GM12892 (cell line): ENCODE measurements around the gene ASCC1.

ENCODE experiments used
- DNase-seq: peaks from one replicate; pipeline ENCODE4 v3.0.0; 2011; ENCODE audit not compliant: insufficient read length
- FAIRE-seq: peaks from 2 replicates; lab custom pipeline; 2011; peaks lifted over from hg19 to GRCh38; lab: Jason Lieb, UNC
- POLR2A ChIP-seq: IDR thresholded peaks from 2 replicates; pipeline ENCODE4 v1.6.1; 2011; ENCODE audit warnings: low read depth, low read length, control low read depth
- POLR2AphosphoS5 ChIP-seq: IDR thresholded peaks from 2 replicates; pipeline ENCODE4 v1.6.1; 2011; ENCODE audit warnings: low read depth, low read length, control low read depth
- TAF1 ChIP-seq: IDR thresholded peaks from 2 replicates; pipeline ENCODE4 v1.6.1; 2011; ENCODE audit warnings: low read depth, mild to moderate bottlenecking, control low read depth, low read length, borderline replicate concordance

Gene ASCC1

DNA sequence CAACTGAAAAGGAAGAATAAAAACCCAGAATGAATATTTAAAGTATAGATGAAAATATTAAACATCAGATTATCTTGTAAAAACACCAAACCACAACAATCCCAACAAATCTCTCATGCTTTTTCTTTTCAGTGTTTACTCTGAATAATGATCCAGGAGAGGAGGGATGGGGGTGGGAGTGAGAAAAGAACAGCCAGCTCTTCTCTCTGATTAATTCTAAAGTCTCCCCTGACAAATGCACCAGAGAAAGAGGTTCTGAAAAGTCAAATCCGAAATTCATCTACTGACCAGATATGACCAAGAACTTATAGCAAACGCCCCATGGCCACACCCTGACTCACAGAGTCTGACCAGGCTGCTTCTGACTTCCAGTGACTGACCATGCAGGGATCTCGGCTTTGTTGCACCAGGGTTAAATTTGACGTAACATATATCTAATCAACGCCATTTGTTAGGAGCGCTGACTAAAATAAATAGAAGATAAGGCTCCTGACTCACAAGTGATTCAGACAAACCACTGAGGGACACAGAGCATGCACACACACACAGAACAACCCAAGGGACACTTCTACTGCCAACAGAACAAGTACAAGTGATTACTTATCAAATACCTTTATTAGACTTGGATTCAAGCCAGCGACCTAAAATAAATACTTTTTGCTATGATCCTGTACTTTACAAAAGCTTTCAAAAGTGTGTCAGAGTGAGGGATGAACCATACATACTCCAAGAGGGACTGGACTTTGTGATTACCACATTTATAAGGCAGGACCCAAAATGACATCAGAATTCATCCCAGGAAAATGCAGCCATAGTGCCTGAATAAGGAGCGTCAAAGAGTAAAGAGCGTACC is 118.4 kb downstream of the ASCC1 start:
- DNase-seq = no peak
- FAIRE-seq = no peak
- TF ChIP-seq POLR2A (no peak), POLR2AphosphoS5 (no peak), TAF1 (no peak)

DNA sequence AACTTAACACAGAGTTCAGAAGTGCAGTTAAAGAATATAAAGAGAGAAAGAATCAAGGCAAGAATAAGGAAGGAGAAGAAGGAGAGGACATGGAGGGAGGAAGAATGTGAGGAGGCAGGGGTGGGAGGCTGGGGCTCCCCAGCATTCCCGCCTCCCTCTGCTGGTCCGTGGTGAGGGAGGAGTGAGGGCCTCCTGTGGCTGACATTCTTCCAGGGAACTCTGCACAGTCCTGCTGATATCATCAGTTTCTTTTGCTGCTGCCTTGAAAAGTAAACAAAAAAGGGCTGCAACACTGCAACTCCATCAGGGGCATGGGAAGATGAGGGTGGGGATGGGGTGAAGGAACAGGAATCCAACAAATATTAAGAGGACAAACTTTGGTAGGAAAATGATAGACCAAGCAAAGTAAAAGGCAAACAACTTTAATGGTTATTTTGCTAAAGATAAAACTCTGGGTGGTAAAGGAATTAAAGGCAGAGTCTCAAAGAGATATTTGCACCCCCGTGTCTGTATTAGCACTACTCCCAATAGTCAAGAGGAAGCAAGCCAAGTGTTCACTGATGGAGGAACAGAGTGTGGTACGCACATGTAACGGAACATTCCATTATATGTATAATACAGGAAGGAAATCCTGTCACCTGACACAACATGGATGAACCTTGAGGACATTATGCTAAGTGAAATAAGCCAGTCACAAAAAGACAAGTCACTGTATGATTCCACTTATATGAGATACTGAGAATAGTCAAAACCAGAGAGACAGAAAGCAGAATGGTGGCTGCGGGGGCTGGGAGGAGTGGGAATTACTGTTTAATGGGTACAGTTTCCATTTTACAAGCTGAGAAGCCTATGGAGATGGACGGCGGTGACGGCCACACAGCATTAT is 119.7 kb downstream of the ASCC1 start:
- FAIRE-seq (no peak), DNase-seq (no peak)
- no peak for TF ChIP-seq POLR2A
- TF ChIP-seq POLR2AphosphoS5 = no peak
- no peak for TF ChIP-seq TAF1

DNA sequence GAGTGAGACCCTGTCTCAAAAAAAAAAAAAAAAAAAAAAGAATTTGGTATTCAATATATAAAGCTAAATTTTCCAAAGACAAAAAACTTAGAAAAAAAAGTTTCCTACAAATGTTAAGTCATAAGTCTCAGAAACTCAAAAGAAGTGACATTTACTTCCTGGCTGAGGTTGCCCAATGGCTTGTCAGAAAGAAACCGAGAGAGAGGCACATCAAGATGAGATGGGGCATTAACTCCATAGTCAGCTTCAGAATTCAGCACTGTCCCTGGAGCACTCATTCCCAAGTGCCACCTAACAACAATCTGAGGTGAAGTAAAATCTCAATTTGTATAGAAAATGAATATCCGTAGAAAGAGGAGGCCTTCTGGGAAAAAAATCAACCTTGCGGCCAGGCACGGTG is 120.9 kb downstream of the ASCC1 start:
- no peak for TF ChIP-seq POLR2A
- no peak for TF ChIP-seq TAF1
- TF ChIP-seq POLR2AphosphoS5 = no peak
- no peak for FAIRE-seq

DNA sequence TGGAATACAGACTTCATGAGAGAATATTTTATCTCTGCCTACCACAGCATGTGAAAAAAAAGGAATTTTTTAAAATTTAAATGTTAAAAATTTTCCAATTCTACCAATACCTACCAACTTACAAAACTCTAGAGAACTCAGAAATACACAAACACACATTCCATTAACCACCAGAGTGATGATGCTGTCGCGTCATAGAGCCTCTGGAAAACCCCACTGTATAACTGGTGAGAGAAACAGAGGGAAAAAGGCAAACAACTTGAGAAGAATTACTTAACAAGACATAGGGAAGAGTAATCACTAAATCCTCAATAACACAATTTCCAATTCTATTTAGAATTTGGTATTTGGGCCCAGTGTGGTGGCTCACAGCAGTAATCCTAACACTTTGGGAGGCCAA is 121.5 kb downstream of the ASCC1 start:
- FAIRE-seq (no peak), DNase-seq (no peak)
- TF ChIP-seq TAF1 = no peak
- TF ChIP-seq POLR2A = no peak
- no peak for TF ChIP-seq POLR2AphosphoS5

More for the DNA sequence above, 120.9 kb downstream of the ASCC1 start:
- no peak for DNase-seq

DNA sequence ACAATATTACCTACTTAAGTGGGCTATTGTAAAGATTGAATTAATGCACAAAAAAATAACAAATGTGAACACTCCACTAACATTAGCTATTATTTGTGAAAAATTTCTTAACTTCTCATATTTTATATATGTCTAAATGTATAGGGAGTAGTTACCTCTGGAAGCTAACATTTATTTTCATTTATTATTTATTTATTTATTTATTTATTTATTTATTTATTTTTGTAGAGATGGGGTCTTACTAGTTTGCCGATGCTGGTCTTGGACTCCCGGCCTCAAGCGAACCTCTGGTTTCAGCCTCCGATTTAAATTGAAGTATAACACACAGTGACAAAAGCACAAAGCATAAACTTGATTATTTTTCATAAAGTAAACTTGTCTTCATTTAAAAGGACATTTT is 122.6 kb downstream of the ASCC1 start:
- DNase-seq (no peak), FAIRE-seq (no peak)
- no peak for TF ChIP-seq POLR2A
- TF ChIP-seq POLR2AphosphoS5 = no peak
- no peak for TF ChIP-seq TAF1

DNA sequence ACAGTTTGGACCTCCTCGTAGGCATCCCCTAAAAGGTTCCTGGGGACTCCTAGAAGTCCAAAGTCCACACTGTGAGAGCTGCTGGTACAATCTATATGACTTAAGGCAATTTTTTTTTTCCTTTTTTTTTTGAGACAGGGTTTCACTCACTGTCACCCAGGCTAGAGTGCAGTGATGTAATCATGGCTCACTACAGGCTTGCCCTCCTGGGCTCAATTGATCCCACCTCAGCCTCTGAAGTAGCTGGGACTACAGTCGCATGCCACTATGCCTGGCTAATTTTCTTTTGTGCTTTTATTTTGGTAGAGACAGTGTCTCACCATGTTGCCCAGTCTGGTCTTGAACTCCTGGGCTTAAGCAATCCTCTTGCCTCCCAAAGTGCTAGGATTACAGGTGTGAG is 123.1 kb downstream of the ASCC1 start:
- DNase-seq (no peak), FAIRE-seq (no peak)
- TF ChIP-seq POLR2A (no peak), POLR2AphosphoS5 (no peak), TAF1 (no peak)

DNA sequence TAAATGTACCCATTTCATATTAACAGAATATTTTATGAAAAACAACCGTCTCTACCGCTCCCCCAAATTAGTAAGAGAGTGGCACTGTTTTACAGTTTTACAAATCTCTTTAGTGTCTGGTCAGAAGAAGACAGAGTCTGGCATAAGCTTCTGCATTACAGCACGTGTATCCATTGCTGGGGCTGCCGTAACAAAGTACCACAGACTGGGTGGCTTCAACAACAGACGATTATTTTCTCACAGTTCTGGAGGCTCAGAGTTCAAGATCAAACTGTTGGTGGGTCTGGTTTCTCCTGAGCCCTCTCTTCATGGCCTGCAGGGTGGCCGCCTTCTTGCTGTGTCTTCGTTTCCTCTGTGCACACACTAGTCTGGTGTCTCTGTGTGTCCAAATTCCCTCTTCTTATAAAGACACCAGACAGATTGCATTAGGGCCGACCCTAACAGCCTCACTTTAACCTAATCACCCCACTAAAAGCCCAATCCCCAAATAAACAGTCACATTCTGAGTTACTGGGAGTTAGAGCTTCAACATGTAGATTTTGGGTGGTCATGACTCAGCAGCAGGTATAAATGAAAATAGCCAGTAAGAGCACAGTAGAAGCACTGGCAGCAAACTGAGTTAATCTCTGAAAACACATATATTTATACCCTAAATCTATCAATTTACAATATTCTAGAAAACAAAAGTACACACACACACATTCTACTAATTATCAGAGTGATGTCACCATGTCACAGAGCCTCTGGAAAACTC is 123.7 kb downstream of the ASCC1 start:
- FAIRE-seq (no peak), DNase-seq (no peak)
- no peak for TF ChIP-seq POLR2A
- no peak for TF ChIP-seq POLR2AphosphoS5
- TF ChIP-seq TAF1 = no peak

DNA sequence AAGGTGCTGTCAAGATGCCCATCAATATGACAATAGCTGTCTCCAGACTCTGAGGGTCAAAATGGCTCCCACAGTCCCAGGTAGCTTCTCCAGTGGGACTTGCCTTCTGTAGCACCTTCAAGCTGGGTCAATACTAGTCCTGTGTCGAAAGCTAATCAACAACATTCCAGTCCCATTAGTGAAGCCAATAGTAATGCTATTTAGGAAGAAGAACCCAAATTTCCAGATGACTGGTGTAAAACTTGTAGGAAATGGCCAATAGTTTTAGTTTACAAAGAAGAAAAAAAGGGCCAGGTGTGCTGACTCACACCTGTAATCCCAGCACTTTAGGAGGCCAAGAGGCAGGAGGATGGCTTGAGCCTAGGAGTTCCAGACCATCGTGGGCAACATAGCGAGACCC is 125.8 kb downstream of the ASCC1 start:
- DNase-seq = no peak
- no peak for FAIRE-seq
- no peak for TF ChIP-seq POLR2AphosphoS5

DNA sequence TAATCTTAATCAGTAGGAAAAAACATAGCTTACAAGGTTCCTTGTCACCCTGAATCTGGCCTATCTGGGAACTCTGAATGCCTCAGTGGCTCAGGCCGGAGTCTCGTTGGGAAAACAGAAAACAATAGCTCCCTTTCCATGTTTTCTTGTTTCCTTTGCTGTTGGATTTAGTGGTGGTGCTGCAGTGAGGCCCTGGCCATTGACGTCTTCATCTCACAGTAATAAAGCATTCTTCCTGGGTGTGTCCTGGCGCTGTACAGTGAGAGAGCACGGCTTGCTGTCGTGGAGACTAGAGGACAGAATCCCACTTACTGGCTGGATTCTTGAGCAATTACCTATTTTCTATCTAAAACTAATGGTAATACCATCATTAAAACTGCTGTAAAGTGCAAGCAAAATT is 126.5 kb downstream of the ASCC1 start:
- FAIRE-seq = no peak
- TF ChIP-seq POLR2A (no peak), POLR2AphosphoS5 (no peak), TAF1 (no peak)
- no peak for DNase-seq

DNA sequence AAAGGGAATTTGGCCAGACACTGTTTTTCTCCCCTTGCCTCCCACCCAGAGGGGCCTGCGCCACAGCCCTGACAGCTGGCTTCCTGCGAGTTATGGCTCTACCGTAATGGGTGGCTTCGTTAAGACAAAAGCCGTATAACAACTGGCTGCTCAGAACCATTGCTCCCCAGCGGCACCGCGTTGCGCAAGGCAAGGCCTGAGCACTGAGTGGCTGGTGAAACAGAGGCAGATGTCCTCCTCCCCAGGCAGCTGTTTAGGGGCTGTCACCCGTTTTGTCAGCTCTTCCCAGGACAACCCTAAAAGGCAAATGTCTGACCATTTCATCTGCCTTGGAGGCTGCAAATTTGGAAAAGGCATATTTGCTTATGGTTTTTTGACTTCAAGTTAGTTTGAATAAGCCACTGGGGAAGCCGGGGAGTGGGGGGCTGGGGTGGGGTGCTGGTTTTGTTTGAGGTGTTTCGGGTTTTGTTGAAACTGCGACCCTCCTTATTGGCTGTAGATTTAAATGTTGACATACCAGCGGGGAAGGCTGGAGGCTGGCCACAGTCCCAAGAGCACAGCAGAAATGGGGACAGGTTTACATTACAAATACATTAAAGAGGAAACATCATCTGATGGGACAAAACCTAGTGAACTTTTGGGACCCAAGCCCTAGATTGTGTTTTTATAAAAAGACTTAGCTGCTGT is 127.0 kb downstream of the ASCC1 start:
- TF ChIP-seq POLR2AphosphoS5 (no peak), POLR2A (no peak)
- FAIRE-seq (no peak), DNase-seq (no peak)

DNA sequence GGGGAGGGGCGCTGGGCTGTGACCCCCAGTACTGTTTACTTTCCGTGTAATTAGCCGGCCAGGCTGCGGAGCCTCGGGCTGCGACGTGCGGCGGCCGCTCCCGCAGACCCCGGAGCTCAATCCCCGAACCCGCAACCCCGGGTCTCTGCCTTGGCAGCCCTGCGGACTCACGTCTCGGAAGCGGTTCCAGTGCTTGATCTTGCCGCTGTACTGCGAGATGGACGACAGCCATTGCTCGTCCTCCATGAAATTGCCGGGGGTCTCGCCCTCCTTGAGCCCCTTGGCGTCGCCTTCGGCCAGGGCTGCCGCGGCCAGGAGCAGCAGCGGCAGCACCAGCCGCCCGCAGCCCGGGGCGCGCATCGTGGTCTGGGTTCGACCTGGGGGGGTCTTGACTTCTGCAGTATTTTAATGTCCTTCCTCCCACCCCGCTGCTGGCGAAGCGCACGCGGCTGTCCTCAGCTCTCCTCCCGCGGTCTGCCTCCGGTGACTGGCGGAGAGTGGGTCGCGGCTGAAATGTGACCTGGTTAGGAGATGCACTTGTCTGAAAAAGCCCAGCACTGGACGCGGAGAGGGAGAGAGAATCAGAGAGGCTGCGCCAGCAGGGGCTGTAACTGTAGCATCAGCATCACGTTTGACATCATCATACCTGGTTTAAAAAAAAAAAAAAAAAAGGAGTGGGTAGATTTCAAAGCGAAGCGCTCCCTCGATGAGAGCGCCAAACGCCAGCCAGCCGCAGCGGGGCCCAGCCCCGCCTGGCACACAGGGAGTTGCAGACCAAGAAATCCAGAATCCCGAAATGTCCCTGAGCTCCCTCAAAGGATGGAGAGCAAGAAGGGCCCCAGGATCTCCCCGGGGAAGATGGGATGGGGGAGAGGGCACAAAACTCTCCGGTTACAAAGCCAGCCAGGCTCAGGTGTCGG is 127.8 kb downstream of the ASCC1 start, which contains the start of gene SPOCK2:
Gene SPOCK2, minus strand, starts transcription at position 583 of the 920 bp plus-strand sequence. Its CDS starts 223 bp downstream, at position 360.
- FAIRE-seq = peak; percentile 60
- peak; percentile 57 for DNase-seq
- TF ChIP-seq TAF1 (no peak), POLR2A (no peak), POLR2AphosphoS5 (no peak)
